HUES48 (cell line): ENCODE measurements around the gene CHAC2.
"Not testable (repeated sequence)": the region's sequence is repeated elsewhere in the genome, so short reads cannot be mapped to it uniquely, and the experiment has no call there.

ENCODE experiments used
- H3K27ac ChIP-seq: one replicate; pipeline ENCODE4 v1.7.0; 2013; ENCODE audit warnings: low read depth, low read length, inconsistent platforms
- H3K27me3 ChIP-seq: 2 replicates; pipeline ENCODE4 v1.6.1; 2013; ENCODE audit warnings: mild to moderate bottlenecking, low read length; ENCODE audit not compliant: control insufficient read depth, insufficient read depth
- H3K36me3 ChIP-seq: 2 replicates; pipeline ENCODE4 v1.6.1; 2013; ENCODE audit warnings: low read length; ENCODE audit not compliant: control insufficient read depth, insufficient read depth
- H3K4me1 ChIP-seq: 2 replicates; pipeline ENCODE4 v1.6.1; 2013; ENCODE audit warnings: mild to moderate bottlenecking, low read length; ENCODE audit not compliant: control insufficient read depth, insufficient read depth
- H3K4me3 ChIP-seq: 2 replicates; pipeline ENCODE4 v1.5.1; 2013; ENCODE audit warnings: mild to moderate bottlenecking, low read depth, low read length
- H3K9ac ChIP-seq: 2 replicates; pipeline ENCODE4 v1.6.1; 2013; ENCODE audit warnings: mild to moderate bottlenecking, low read depth, low read length, moderate library complexity
- H3K9me3 ChIP-seq: 2 replicates; pipeline ENCODE4 v1.6.1; 2013; ENCODE audit warnings: low read length; ENCODE audit not compliant: control insufficient read depth, insufficient read depth

CHAC2 gene

GRCh38 chr2:53750041-53750768 lies 17.4 kb upstream of the CHAC2 start:
- Histone ChIP-seq H3K27ac (no peak overlapping the region), H3K27me3 (no peaks in the 10 kb centered on the region), H3K9ac (no peak overlapping the region), H3K4me3 (no peak overlapping the region), H3K4me1 (no peaks in the 10 kb centered on the region), H3K9me3 (no peaks in the 10 kb centered on the region), H3K36me3 (peaks cover 14% of the 10 kb centered on the region)

- Histone ChIP-seq H3K27me3 (no peaks in the 10 kb centered on the region), H3K36me3 (peaks cover 27% of the 10 kb centered on the region), H3K27ac (no peak overlapping the region), H3K4me1 (no peaks in the 10 kb centered on the region), H3K9me3 (no peaks in the 10 kb centered on the region), H3K4me3 (no peak overlapping the region), H3K9ac (no peak overlapping the region)
Observed at GRCh38 chr2:53751728-53752127, 15.9 kb upstream of the CHAC2 start.

DNA sequence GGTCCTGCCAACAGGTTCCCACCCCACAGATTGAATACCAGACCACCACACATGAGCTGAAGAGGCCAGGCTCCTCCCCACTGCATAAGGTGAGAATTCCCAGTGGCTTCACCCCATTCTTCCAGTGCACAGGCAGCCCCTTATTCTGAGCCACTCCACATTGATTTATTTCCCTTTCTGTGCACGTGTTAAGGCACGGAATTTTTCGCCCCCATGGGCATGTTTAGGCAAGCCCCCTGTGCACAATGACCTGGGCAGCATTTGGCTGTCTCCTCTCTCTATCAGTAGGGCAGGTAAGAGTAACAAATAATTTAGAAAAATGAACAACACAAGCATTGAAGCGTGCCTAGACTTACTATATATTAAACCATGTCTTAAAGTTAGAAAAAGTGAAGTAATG lies 15.2 kb upstream of the CHAC2 start:
- no peaks in the 10 kb centered on the region for H3K27me3 ChIP-seq
- no peak overlapping the region for H3K9ac ChIP-seq
- no peaks in the 10 kb centered on the region for H3K9me3 ChIP-seq
- H3K4me3 ChIP-seq = no peak overlapping the region
- no peaks in the 10 kb centered on the region for H3K4me1 ChIP-seq
- no peak overlapping the region for H3K27ac ChIP-seq
- H3K36me3 ChIP-seq = peaks cover 28% of the 10 kb centered on the region

- Histone ChIP-seq H3K36me3 (peaks cover 22% of the 10 kb centered on the region), H3K9me3 (no peaks in the 10 kb centered on the region), H3K27me3 (no peaks in the 10 kb centered on the region), H3K9ac (no peak overlapping the region), H3K4me1 (no peaks in the 10 kb centered on the region), H3K27ac (no peak overlapping the region), H3K4me3 (no peak overlapping the region)
Observed at GRCh38 chr2:53753041-53753440, 14.6 kb upstream of the CHAC2 start.

DNA sequence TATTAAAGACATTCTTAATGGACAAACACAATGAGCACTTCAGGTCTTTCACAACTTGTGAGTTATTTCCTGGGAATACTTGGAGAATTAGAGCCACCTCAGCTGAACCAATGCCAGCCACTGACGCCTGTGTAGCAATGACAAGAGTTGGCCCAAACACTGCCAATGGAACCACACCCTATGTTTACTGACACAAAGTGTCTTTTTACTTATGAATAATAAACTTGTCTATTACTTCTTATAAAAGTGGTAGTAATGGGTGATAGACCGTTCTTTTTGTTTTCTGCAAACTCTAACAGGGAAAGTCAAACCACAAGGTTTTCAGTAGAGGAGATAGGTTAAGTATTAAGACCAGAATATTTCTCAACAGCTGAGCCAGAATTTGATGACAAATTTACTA lies 12.5 kb upstream of the CHAC2 start:
- no peaks in the 10 kb centered on the region for H3K9me3 ChIP-seq
- H3K27me3 ChIP-seq = no peaks in the 10 kb centered on the region
- H3K4me3 ChIP-seq = no peak overlapping the region
- H3K27ac ChIP-seq = no peak overlapping the region
- H3K36me3 ChIP-seq = peaks cover 17% of the 10 kb centered on the region; the same call in 1 of the 2 replicates
- no peak overlapping the region for H3K9ac ChIP-seq
- no peaks in the 10 kb centered on the region for H3K4me1 ChIP-seq

DNA sequence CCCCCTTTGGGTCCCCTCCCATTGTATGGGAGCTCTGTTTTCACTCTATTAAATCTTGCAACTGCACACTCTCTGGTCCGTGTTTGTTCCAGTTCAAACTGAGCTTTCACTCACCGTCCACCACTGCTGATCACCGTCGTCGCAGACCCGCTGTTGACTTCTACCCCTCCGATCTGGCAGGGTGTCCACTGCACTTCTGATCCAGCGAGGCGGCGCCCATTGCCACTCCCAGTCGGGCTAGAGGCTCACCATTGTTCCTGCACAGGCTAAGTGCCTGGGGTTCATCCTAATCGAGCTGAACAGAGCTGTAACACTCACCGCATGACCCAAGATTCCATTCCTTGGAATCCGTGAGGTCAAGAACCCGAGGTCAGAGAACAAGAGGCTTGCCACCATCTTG lies 11.0 kb upstream of the CHAC2 start:
- no peak overlapping the region for H3K27ac ChIP-seq
- H3K36me3 ChIP-seq = peaks cover 17% of the 10 kb centered on the region; the same call in 1 of the 2 replicates
- H3K27me3 ChIP-seq = no peaks in the 10 kb centered on the region
- no peaks in the 10 kb centered on the region for H3K9me3 ChIP-seq
- H3K9ac ChIP-seq = no peak overlapping the region
- no peak overlapping the region for H3K4me3 ChIP-seq
- H3K4me1 ChIP-seq = no peaks in the 10 kb centered on the region

DNA sequence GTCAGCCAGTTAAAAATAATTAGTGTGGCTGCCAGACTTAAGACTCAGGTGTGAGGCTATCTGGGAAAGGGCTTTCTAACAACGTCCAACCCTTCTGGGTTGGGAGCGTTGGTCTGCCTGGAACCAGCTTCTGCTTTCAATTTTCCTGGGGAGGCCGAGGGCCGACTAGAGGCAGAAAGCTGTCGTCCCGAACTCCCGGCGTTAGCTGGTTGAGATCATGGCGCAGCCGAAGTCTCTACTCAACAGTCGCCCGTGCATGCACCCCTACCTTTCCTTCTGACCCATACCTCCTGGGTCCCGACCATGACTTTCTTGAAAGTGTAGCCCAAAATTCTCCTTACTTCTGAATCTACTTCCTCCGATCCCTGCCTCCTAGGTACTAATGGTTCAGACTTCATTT lies 10.4 kb upstream of the CHAC2 start:
- peaks cover 23% of the 10 kb centered on the region for H3K36me3 ChIP-seq
- not testable (repeated sequence) for H3K27ac ChIP-seq, H3K4me3 ChIP-seq, H3K9ac ChIP-seq, H3K4me1 ChIP-seq, H3K27me3 ChIP-seq, H3K9me3 ChIP-seq

GRCh38 chr2:53765767-53766166 lies 1.8 kb upstream of the CHAC2 start:
- H3K4me1 ChIP-seq = no peaks in the 10 kb centered on the region; the same call in 1 of the 2 replicates
- no peak overlapping the region for H3K9ac ChIP-seq
- peaks cover 27% of the 10 kb centered on the region for H3K36me3 ChIP-seq
- no peaks in the 10 kb centered on the region for H3K27me3 ChIP-seq
- no peaks in the 10 kb centered on the region for H3K9me3 ChIP-seq
- H3K27ac ChIP-seq = no peak overlapping the region
- H3K4me3 ChIP-seq = no peak overlapping the region

DNA sequence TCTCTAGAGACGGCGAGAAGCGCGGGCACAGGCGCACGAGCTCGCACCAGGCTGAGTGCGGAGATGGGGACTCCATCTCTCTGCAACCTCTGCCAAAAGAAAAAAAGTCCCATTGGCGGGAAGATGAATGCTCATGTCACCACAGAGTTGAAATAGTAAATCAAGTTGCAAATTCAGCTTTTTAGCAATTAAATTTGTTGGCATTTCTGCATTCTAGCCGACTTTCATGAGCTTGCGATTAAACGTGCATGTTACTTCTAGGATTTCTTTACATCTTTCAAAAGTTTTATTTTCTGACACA lies 588 bp downstream of the CHAC2 start:
- peak overlapping the region; percentile 80 for H3K4me3 ChIP-seq

GRCh38 chr2:53769318-53769945 lies 1.8 kb downstream of the CHAC2 start:
- H3K36me3 ChIP-seq = peaks cover 12% of the 10 kb centered on the region
- no peak overlapping the region for H3K9ac ChIP-seq
- 0 out of 2 replicates have a peak overlapping the region, but pooled peaks have one; percentile 80 for H3K4me3 ChIP-seq
- H3K27ac ChIP-seq = no peak overlapping the region
- H3K27me3 ChIP-seq = no peaks in the 10 kb centered on the region
- no peaks in the 10 kb centered on the region; the same call in 1 of the 2 replicates for H3K4me1 ChIP-seq
- no peaks in the 10 kb centered on the region for H3K9me3 ChIP-seq

More for the DNA sequence above, 588 bp downstream of the CHAC2 start:
- Histone ChIP-seq H3K9ac (peak overlapping the region; percentile 85), H3K9me3 (no peaks in the 10 kb centered on the region), H3K36me3 (peaks cover 16% of the 10 kb centered on the region; the same call in 1 of the 2 replicates), H3K4me1 (no peaks in the 10 kb centered on the region; the same call in 1 of the 2 replicates), H3K27me3 (no peaks in the 10 kb centered on the region), H3K27ac (peak overlapping the region; percentile 83)

DNA sequence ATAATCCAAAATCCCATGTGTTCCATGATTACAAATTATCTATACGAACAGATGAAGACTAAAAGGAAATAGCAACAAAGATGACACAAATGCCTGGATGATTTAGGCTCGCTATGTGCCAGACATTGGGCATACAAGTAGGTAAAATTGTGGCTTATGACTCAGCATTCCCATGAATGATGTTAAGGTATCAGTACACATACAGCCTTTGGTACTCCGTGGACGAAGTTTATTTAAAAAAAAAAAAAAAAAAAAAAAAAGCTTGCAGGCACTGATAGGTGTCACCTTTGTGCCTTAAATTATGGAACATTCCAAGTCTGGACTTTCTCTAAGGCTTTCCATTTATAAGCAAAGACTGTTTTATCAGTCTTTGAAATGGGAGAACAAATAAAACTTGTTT lies 2.7 kb downstream of the CHAC2 start:
- Histone ChIP-seq H3K9ac (no peak overlapping the region), H3K4me3 (no peak overlapping the region), H3K4me1 (no peaks in the 10 kb centered on the region; the same call in 1 of the 2 replicates), H3K27me3 (no peaks in the 10 kb centered on the region), H3K27ac (no peak overlapping the region), H3K9me3 (no peaks in the 10 kb centered on the region), H3K36me3 (peaks cover 18% of the 10 kb centered on the region)
